ENCODE results near the gene RPS6KA2. TPM values are rescaled to one million over a fixed set of nuclear protein-coding genes. Genes with fewer than 3 reads are reported as not detected.

The RPS6KA2 gene
- total and polyA plus RNA-seq, 2 experiments from 2014 or later: 12.5 to 25.3 TPM

DNA sequence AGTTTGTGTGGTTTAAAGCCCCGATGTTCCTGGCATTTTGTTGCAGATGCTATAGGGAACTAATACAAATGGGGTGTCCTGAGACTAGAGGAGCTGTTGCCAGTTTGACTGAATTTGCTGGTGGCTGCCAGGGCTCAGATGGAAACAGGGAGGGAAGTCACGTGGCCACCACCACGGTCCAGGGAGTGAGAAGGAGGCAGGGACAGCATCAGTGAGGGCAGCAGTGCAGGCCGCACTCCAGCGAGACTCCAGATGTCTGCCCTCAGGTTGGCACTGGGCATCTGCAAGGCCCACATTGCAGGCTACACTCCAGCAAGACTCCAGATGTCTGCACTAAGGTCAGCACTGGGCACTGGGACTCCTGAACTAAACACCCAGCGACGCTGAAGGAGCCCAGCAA is 126.8 kb downstream of the RPS6KA2 start:
- no peak overlapping the region for H3K27ac Mint-ChIP-seq

More for the DNA sequence above, 126.8 kb downstream of the RPS6KA2 start:
- Histone ChIP-seq H3K9me2 (ENCODE audit: insufficient read depth) (no peaks in the 10 kb centered on the region), H2AFZ (no peak overlapping the region), H4K20me1 (replicated peaks; ENCODE audit: insufficient read depth) (no peaks in the 10 kb centered on the region), H3K36me3 (ENCODE audit: insufficient read depth) (0 out of 2 replicates have a peak, but pooled peaks cover 5% of the 10 kb centered on the region), H3K4me2 (no peak overlapping the region), H3K27me3 (ENCODE audit: insufficient read depth) (no peaks in the 10 kb centered on the region), H3K27ac (ENCODE audit: low read depth) (no peak overlapping the region), H3K4me3 (no peak overlapping the region), H3F3A (replicated peaks; ENCODE audit: low read depth) (no peaks in the 10 kb centered on the region), H3K79me2 (replicated peaks; ENCODE audit: insufficient read depth) (no peaks in the 10 kb centered on the region), H3K4me1 (ENCODE audit: insufficient read depth) (no peaks in the 10 kb centered on the region)
- Mint-ChIP-seq H3K9me3 (no peaks in the 10 kb centered on the region), H3K27me3 (ENCODE audit: insufficient read depth, low read depth, poor library complexity) (peaks cover 9% of the 10 kb centered on the region), H3K4me1 (no peaks in the 10 kb centered on the region), H3K4me3 (no peak overlapping the region), H3K36me3 (ENCODE audit: low read depth) (peaks cover 46% of the 10 kb centered on the region)
- DNase-seq (ENCODE audit: low spot score) (no peak), ATAC-seq (no peak)
- TF ChIP-seq REST (IDR thresholded peaks at IDR 0.05; ENCODE audit: unreplicated experiment) (no peak), JUNB (IDR thresholded peaks at IDR 0.05; ENCODE audit: unreplicated experiment) (no peak), CTCF (conservative IDR thresholded peaks at IDR 0.05; ENCODE audit: low read depth in 2 of 2) (no peak), ZNF462 (CRISPR knock-in tag; IDR thresholded peaks at IDR 0.05) (no peak), NANOG (IDR thresholded peaks at IDR 0.05; ENCODE audit: borderline replicate concordance) (no peak)
